Right lobe of liver (tissue), 6 donors: ENCODE measurements around the gene CAPN7. TPM values are rescaled to one million over a fixed set of nuclear protein-coding genes. Genes with fewer than 3 reads are reported as not detected.
A peak's percentile ranks its signal among the peaks of the same experiment; 100 is the strongest.

ENCODE experiments used
- ATAC-seq, 4 donors: fragments of 200-7000 bp; cut with Tn5 transposase; one replicate each; pipeline ENCODE4 v1.9.1; 2020; ENCODE audit warnings: mild to moderate bottlenecking in 4 of 4, moderate library complexity in 4 of 4
- DNase-seq, 3 donors: peaks; one replicate each; pipeline ENCODE4 v3.0.0-alpha.2; 2020
- H3K27ac ChIP-seq, 3 donors: fragments of 200-600 bp; one replicate each; pipeline ENCODE4 v1.8.0; 2022
- H3K27me3 ChIP-seq, 2 donors: fragments of 200-600 bp; one replicate each; pipeline ENCODE4 v1.8.0; 2022
- H3K36me3 ChIP-seq, 4 donors: fragments of 200-600 bp; sonication (generic) in 1 of 4; one replicate each; pipeline versions ENCODE4 v1.5.1 to v1.8.0; 2017 to 2022; ENCODE audit warnings: control low read depth in 1 of 4
- H3K4me1 ChIP-seq, 4 donors: fragments of 200-600 bp; sonication (generic) in 1 of 4; one replicate each; pipeline versions ENCODE4 v1.5.1 to v1.8.0; 2017 to 2022; ENCODE audit warnings: control low read depth in 1 of 4
- H3K4me3 ChIP-seq, 3 donors: fragments of 200-600 bp; one replicate each; pipeline ENCODE4 v1.8.0; 2022
- H3K9me3 ChIP-seq, 4 donors: fragments of 200-600 bp; sonication (generic) in 1 of 4; one replicate each; pipeline versions ENCODE4 v1.5.1 to v1.8.0; 2017 to 2022; ENCODE audit warnings: control low read depth in 1 of 4
- CTCF ChIP-seq, 4 donors: fragments of 200-600 bp in 3 of 4; fragments of 450-650 bp in 1 of 4; IDR thresholded peaks; one replicate each; pipeline versions ENCODE4 v1.5.1 to v1.8.0; 2016 to 2022; ENCODE audit warnings: antibody characterized with exemption in 4 of 4, mild to moderate bottlenecking in 2 of 4
- POLR2A ChIP-seq: fragments of 450-650 bp; IDR thresholded peaks from one replicate; pipeline ENCODE4 v1.6.1; 2017; ENCODE audit warnings: antibody characterized with exemption, mild to moderate bottlenecking
- WGBS: methylation state at CpG from one replicate; pipeline ENCODE4 v1.1.6; 2018; ENCODE audit warnings: low coverage, low lambda C conversion rate; ENCODE audit not compliant: insufficient coverage; ENCODE audit errors: missing lambda C conversion rate; 5-methylcytosine and 5-hydroxymethylcytosine counted together
- intact Hi-C, 2 donors: fragments of 100-400 bp; cut with DNase I; formaldehyde crosslinking; loops; one replicate each; pipeline versions ENCODE4 v1.11.2 to v1.14.1; 2022
- total RNA-seq, 6 experiments: library from RNA; depleted of rRNA in 2 of 6; stranded (reverse); fragments of >200 nt in 2 of 6; fragmentation: NEBNext Ultra II Directional in 3 of 6; extraction: Animal tissue kit (Norgen Biotek cat#: 25700) in 3 of 6; gene quantifications; one replicate each; pipeline versions ENCODE4 v1.1.0 to v1.2.4, GENCODE V29; 2016 to 2023
- donor health status: DM: no; HTN: yes; CAD: no.
- donor health status: DM: no; HTN: no; CAD: no.
- donor health status: DM: no; HTN: no; CAD: no.
- donor health status: DM: no; HTN: yes; CAD: no.
- donor health status: DM: no; HTN: yes; CAD: no.

The CAPN7 gene
- total RNA-seq, 6 experiments from 2014 or later = 20.1 to 32.8 (median 23.1) TPM

- Histone ChIP-seq H3K27ac (no peak overlapping the region), H3K4me1 (no peaks in the 10 kb centered on the region), H3K4me3 (no peak overlapping the region), H3K36me3 (peaks cover 4 to 56% (median 28%) of the 10 kb centered on the region in 4 donors), H3K9me3 (no peaks in the 10 kb centered on the region), H3K27me3 (no peaks in the 10 kb centered on the region)
- intact Hi-C loops = no loop called here
- TF ChIP-seq CTCF (IDR thresholded peaks at IDR 0.05) = no peak
- ATAC-seq (no peak), DNase-seq (no peak)
Observed at GRCh38 chr3:15218689-15219088, 12.6 kb downstream of the CAPN7 start.

DNA sequence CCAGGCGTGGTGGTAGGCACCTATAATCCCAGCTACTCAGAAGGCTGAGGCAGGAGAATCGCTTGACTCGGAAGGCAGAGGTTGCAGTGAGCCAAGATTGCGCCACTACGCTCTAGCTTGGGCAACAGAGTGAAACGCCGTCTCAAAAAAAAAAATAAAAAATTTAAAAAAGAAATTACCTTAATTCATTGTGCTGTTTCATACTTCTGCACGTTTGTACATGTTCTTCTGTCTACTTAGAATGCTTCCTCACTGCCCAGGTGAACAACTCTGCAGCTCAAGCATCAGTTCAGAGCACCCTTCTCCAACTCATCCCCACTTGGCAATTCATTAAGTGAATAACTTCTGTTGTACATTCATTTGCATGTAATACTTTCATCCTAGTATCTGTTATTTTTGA, 14.0 kb downstream of the CAPN7 start:
- 62% methylated on average over 8 of the region's 8 CpGs for WGBS
- no peak for TF ChIP-seq POLR2A
- TF ChIP-seq CTCF (IDR thresholded peaks at IDR 0.05) = no peak
- ATAC-seq (no peak), DNase-seq (no peak)
- intact Hi-C loops = no loop called here
- Histone ChIP-seq H3K4me1 (no peaks in the 10 kb centered on the region), H3K27ac (no peak overlapping the region), H3K9me3 (no peaks in the 10 kb centered on the region), H3K36me3 (peaks cover 4 to 69% (median 28%) of the 10 kb centered on the region in 4 donors), H3K4me3 (no peak overlapping the region), H3K27me3 (no peaks in the 10 kb centered on the region)

GRCh38 chr3:15220661-15221060, 14.6 kb downstream of the CAPN7 start:
- 100% methylated on average over 2 of the region's 2 CpGs for WGBS
- DNase-seq (no peak), ATAC-seq (no peak)
- intact Hi-C loops = no loop called here
- H3K4me1 ChIP-seq = no peaks in the 10 kb centered on the region
- H3K4me3 ChIP-seq = no peak overlapping the region
- H3K27me3 ChIP-seq = no peaks in the 10 kb centered on the region
- H3K36me3 ChIP-seq = peaks cover 4 to 74% (median 28%) of the 10 kb centered on the region in 4 donors
- no peak overlapping the region for H3K27ac ChIP-seq
- H3K9me3 ChIP-seq = no peaks in the 10 kb centered on the region
- no peak for TF ChIP-seq POLR2A

GRCh38 chr3:15221574-15222217, 15.7 kb downstream of the CAPN7 start:
- no peak overlapping the region for H3K4me3 ChIP-seq
- H3K27ac ChIP-seq = no peak overlapping the region
- intact Hi-C loops = no loop called here
- no peaks in the 10 kb centered on the region for H3K9me3 ChIP-seq
- no peak for TF ChIP-seq POLR2A
- TF ChIP-seq CTCF (IDR thresholded peaks at IDR 0.05) = no peak
- no peaks in the 10 kb centered on the region for H3K4me1 ChIP-seq
- 86% methylated on average over 9 of the region's 11 CpGs for WGBS
- no peak for DNase-seq
- ATAC-seq = no peak
- peaks cover 4 to 79% (median 28%) of the 10 kb centered on the region in 4 donors for H3K36me3 ChIP-seq
- H3K27me3 ChIP-seq = no peaks in the 10 kb centered on the region

GRCh38 chr3:15223685-15224572, 17.9 kb downstream of the CAPN7 start:
- WGBS = 89% methylated on average over 7 of the region's 7 CpGs
- Histone ChIP-seq H3K27me3 (no peaks in the 10 kb centered on the region), H3K9me3 (no peaks in the 10 kb centered on the region), H3K27ac (no peak overlapping the region), H3K36me3 (peaks cover 4 to 71% (median 25%) of the 10 kb centered on the region in 4 donors), H3K4me1 (no peaks in the 10 kb centered on the region), H3K4me3 (no peak overlapping the region)
- DNase-seq (no peak), ATAC-seq (peak in 1 of 4 donors; percentile 83)
- intact Hi-C loops = no loop called here
- TF ChIP-seq POLR2A = no peak
